Ecto neural progenitor cell (in vitro differentiated cells): ENCODE measurements around the gene RNPEPL1.

ENCODE experiments used
- DNase-seq: peaks from one replicate; pipeline ENCODE4 v3.0.0-alpha.2; 2018; ENCODE audit warnings: low spot score

RNPEPL1 gene

GRCh38 chr2:240564561-240565332 lies 3.5 kb upstream of the RNPEPL1 start:
- DNase-seq, result peak; percentile 40

DNA sequence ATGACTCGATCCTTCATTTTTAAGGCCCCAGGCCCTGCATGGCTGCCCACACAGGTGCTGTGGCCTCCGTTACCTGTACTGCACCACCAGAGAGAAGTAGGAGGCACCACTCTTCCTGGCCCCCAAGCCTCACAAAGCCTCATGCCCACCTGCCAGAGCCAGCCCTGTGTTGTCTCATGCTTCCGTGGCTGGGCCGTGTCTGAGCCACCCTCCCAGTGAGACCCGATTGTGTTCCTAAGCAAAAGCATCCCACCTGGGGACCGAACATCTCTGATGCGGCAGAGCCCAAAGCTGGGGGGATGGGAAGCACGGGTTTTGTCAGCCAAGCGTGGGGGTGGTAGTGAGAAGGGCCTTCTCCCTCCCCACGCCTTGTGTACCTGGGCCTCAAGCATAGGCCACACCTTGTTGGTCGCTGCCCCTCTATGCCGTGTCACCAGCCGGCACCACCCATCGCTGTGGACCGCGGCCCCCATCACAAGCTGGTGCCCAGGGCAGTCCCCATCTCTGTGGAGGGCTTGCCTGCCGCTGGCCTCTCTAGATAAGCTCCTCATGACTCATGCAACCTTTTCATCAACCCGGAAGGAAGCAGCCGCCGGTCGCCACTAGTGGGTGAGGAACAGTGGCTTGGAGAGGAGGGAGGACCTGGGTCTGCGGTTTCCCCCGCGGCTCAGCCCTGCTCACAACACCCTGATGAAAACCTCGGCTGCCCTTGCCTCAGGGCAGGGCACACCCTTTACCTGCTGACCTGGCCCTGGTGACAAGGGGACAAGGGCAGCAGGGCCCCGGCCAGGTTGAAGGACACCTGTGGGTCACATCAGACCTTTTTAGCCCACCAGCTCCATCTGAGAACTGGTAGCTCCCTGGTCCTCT lies 2.7 kb upstream of the RNPEPL1 start:
- no peak for DNase-seq

- peak; percentile 90 for DNase-seq
Observed at GRCh38 chr2:240566203-240567136, 1.8 kb upstream of the RNPEPL1 start.

- no peak for DNase-seq
Observed at GRCh38 chr2:240567137-240567871, 980 bp upstream of the RNPEPL1 start.

- DNase-seq, result no peak
Observed at GRCh38 chr2:240568678-240569522, 616 bp downstream of the RNPEPL1 start.

GRCh38 chr2:240569523-240569997 lies 1.3 kb downstream of the RNPEPL1 start:
- DNase-seq, result no peak

- no peak for DNase-seq
Observed at GRCh38 chr2:240569998-240570530, 1.8 kb downstream of the RNPEPL1 start.

DNA sequence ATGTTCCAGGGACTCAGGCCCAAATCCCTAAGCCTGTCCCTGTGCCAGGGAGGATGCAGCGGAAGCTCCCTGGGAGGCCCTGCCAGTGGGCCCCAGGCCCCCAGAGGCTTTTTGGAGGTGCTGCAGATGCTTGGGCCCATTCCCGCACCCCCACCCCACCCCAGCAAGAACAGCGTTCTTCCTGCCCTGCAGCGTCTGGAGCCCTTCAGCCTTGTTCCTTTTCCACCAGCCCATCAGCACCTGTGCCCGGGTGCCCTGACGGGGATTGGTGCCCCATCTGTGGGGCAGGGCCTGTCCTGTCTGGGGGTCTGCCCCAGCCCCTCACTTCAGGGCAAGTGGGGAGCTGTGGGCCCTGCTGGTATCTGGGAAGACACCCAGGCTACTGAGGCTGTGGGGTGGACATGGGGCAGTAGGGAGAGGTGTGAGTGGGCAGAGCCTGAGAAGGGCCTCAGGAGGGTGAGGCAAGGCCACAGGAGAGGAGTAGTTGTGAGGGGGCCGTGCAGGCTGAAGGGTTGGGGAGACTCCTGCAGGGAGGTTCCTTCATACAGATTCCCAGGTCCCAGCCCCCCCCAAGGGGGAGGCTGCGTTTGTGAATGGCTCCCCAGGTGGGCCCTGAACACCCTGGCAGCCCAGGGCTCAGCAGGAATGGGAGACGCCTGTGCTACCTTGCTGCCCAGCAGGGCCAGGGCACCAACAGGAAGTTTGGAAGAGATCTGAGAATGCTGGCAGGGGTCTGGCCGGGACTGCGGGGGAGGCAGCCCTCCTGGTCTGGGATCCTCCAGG lies 2.4 kb downstream of the RNPEPL1 start:
- DNase-seq, result no peak

DNA sequence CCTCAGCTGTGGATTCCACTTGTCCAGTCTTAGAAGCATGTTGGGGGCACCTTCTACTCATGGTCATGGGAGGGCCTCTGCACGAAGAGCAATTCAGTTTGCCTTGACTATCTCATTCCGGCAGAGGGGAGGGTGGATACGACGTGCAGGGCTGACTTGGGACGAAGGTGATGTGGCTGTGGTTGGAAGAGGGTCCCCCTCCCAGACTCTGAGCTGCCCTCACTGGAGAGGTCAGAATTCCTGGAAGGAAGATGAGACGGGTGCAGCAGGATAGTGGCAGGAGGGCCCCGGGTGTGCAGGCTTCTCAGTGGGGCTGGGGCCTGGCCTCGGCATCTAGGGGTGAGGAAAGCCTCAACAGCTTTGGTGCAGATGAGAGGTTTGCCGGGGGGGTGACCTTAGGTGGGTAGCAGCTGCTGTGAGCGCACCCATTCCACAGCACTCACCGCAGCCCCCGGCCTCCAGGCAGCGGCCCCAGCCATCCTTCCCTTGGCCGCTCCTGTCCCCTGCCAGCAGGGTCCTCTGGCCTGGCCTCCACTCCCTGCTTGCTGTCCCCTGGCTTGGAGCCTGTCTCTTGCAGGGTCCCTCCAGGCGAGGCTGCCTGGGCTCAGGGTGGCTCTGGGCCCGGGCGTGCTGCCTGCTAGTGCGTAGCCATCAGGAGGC lies 3.2 kb downstream of the RNPEPL1 start:
- DNase-seq, result no peak

GRCh38 chr2:240572141-240573031 lies 4.1 kb downstream of the RNPEPL1 start:
- DNase-seq, result no peak

GRCh38 chr2:240573071-240573515 lies 4.8 kb downstream of the RNPEPL1 start:
- no peak for DNase-seq

- DNase-seq, result no peak
Observed at GRCh38 chr2:240573516-240574385, 5.5 kb downstream of the RNPEPL1 start.

GRCh38 chr2:240574386-240575100 lies 6.3 kb downstream of the RNPEPL1 start:
- no peak for DNase-seq

- DNase-seq, result no peak
Observed at GRCh38 chr2:240575101-240575965, 7.0 kb downstream of the RNPEPL1 start.

- DNase-seq, result no peak
Observed at GRCh38 chr2:240576036-240576435, 7.8 kb downstream of the RNPEPL1 start.
